ENCODE results near the gene LMAN1L.
A peak's percentile ranks its signal among the peaks of the same experiment; 100 is the strongest.

The LMAN1L gene

GRCh38 chr15:74836846-74837245 lies 24.2 kb downstream of the LMAN1L start:
- no peak overlapping the region for H2BK5ac ChIP-seq (ENCODE audit: low read length)
- H3K4me2 ChIP-seq (ENCODE audit: low read length) = no peak overlapping the region
- H3K4me3 ChIP-seq (ENCODE audit: low read length) = no peak overlapping the region
- H3K23ac ChIP-seq (ENCODE audit: low read length) = no peak overlapping the region
- no peaks in the 10 kb centered on the region for H3K27me3 ChIP-seq (ENCODE audit: insufficient read depth, low read length, poor library complexity)
- H3K4me1 ChIP-seq (ENCODE audit: control insufficient read depth, low read depth, low read length) = no peaks in the 10 kb centered on the region
- no peaks in the 10 kb centered on the region for H3K36me3 ChIP-seq (ENCODE audit: control insufficient read depth, insufficient read depth, low read length)
- no peak overlapping the region for H3K27ac ChIP-seq (ENCODE audit: low read depth, low read length)
- no peak overlapping the region for H2AK5ac ChIP-seq (ENCODE audit: low read length)
- H4K5ac ChIP-seq (ENCODE audit: low read length) = no peak overlapping the region
- no peaks in the 10 kb centered on the region for H3K79me1 ChIP-seq (ENCODE audit: low read length)
- no peak overlapping the region for H2BK15ac ChIP-seq (replicated peaks; ENCODE audit: low read depth)
- H3K4ac ChIP-seq (ENCODE audit: low read depth, low read length) = no peak overlapping the region
- H3K79me2 ChIP-seq (ENCODE audit: control insufficient read depth, insufficient read depth, low read length) = no peaks in the 10 kb centered on the region
- H2BK120ac ChIP-seq (ENCODE audit: low read depth, low read length) = no peak overlapping the region
- no peak overlapping the region for H3K56ac ChIP-seq (ENCODE audit: low read length)
- no peak overlapping the region for H3K18ac ChIP-seq (ENCODE audit: low read length)
- WGBS (ENCODE audit: extremely low coverage, insufficient coverage, low lambda C conversion rate) = no CpG with 5 or more reads among the region's 7 CpGs
- H3K9ac ChIP-seq (ENCODE audit: low read length) = no peak overlapping the region
- no peak overlapping the region for H4K8ac ChIP-seq (ENCODE audit: low read depth, low read length)
- no peak for DNase-seq

- no peaks in the 10 kb centered on the region for H3K79me1 ChIP-seq (ENCODE audit: low read length)
- no peak overlapping the region for H3K4me2 ChIP-seq (ENCODE audit: low read length)
- no peak overlapping the region for H3K4me3 ChIP-seq (ENCODE audit: low read length)
- no peaks in the 10 kb centered on the region for H3K79me2 ChIP-seq (ENCODE audit: control insufficient read depth, insufficient read depth, low read length)
- H2BK5ac ChIP-seq (ENCODE audit: low read length) = no peak overlapping the region
- no peak overlapping the region for H2BK15ac ChIP-seq (replicated peaks; ENCODE audit: low read depth)
- no peaks in the 10 kb centered on the region for H3K36me3 ChIP-seq (ENCODE audit: control insufficient read depth, insufficient read depth, low read length)
- H4K5ac ChIP-seq (ENCODE audit: low read length) = no peak overlapping the region
- no peak overlapping the region for H3K4ac ChIP-seq (ENCODE audit: low read depth, low read length)
- H3K18ac ChIP-seq (ENCODE audit: low read length) = no peak overlapping the region
- WGBS (ENCODE audit: extremely low coverage, insufficient coverage, low lambda C conversion rate) = no CpG with 5 or more reads among the region's 15 CpGs
- H3K9ac ChIP-seq (ENCODE audit: low read length) = no peak overlapping the region
- no peak overlapping the region for H3K56ac ChIP-seq (ENCODE audit: low read length)
- H3K27ac ChIP-seq (ENCODE audit: low read depth, low read length) = no peak overlapping the region
- no peak overlapping the region for H2AK5ac ChIP-seq (ENCODE audit: low read length)
- no peak overlapping the region for H4K8ac ChIP-seq (ENCODE audit: low read depth, low read length)
- H3K23ac ChIP-seq (ENCODE audit: low read length) = no peak overlapping the region
- H2BK120ac ChIP-seq (ENCODE audit: low read depth, low read length) = no peak overlapping the region
- H3K4me1 ChIP-seq (ENCODE audit: control insufficient read depth, low read depth, low read length) = peaks cover 3% of the 10 kb centered on the region
- H3K27me3 ChIP-seq (ENCODE audit: insufficient read depth, low read length, poor library complexity) = no peaks in the 10 kb centered on the region
- DNase-seq = no peak
Observed at GRCh38 chr15:74837482-74838136, 25.0 kb downstream of the LMAN1L start.

GRCh38 chr15:74838137-74838516 lies 25.5 kb downstream of the LMAN1L start:
- H3K36me3 ChIP-seq (ENCODE audit: control insufficient read depth, insufficient read depth, low read length) = no peaks in the 10 kb centered on the region
- DNase-seq = no peak
- no peak overlapping the region for H3K56ac ChIP-seq (ENCODE audit: low read length)
- H3K79me1 ChIP-seq (ENCODE audit: low read length) = no peaks in the 10 kb centered on the region
- WGBS (ENCODE audit: extremely low coverage, insufficient coverage, low lambda C conversion rate) = no CpG with 5 or more reads among the region's 10 CpGs
- H3K79me2 ChIP-seq (ENCODE audit: control insufficient read depth, insufficient read depth, low read length) = no peaks in the 10 kb centered on the region
- no peak overlapping the region for H3K4me2 ChIP-seq (ENCODE audit: low read length)
- H3K27ac ChIP-seq (ENCODE audit: low read depth, low read length) = no peak overlapping the region
- H2AK5ac ChIP-seq (ENCODE audit: low read length) = no peak overlapping the region
- H2BK120ac ChIP-seq (ENCODE audit: low read depth, low read length) = no peak overlapping the region
- H3K4me3 ChIP-seq (ENCODE audit: low read length) = no peak overlapping the region
- H3K4ac ChIP-seq (ENCODE audit: low read depth, low read length) = no peak overlapping the region
- no peak overlapping the region for H2BK5ac ChIP-seq (ENCODE audit: low read length)
- H3K23ac ChIP-seq (ENCODE audit: low read length) = no peak overlapping the region
- H4K5ac ChIP-seq (ENCODE audit: low read length) = no peak overlapping the region
- H2BK15ac ChIP-seq (replicated peaks; ENCODE audit: low read depth) = no peak overlapping the region
- H3K27me3 ChIP-seq (ENCODE audit: insufficient read depth, low read length, poor library complexity) = no peaks in the 10 kb centered on the region
- H3K18ac ChIP-seq (ENCODE audit: low read length) = no peak overlapping the region
- no peak overlapping the region for H3K9ac ChIP-seq (ENCODE audit: low read length)
- peaks cover 3% of the 10 kb centered on the region for H3K4me1 ChIP-seq (ENCODE audit: control insufficient read depth, low read depth, low read length)
- no peak overlapping the region for H4K8ac ChIP-seq (ENCODE audit: low read depth, low read length)

GRCh38 chr15:74838746-74839525 lies 26.3 kb downstream of the LMAN1L start:
- Histone ChIP-seq H4K5ac (ENCODE audit: low read length) (no peak overlapping the region), H2AK5ac (ENCODE audit: low read length) (no peak overlapping the region), H2BK5ac (ENCODE audit: low read length) (no peak overlapping the region), H3K56ac (ENCODE audit: low read length) (no peak overlapping the region), H2BK15ac (replicated peaks; ENCODE audit: low read depth) (no peak overlapping the region), H3K79me1 (ENCODE audit: low read length) (no peaks in the 10 kb centered on the region), H3K9ac (ENCODE audit: low read length) (no peak overlapping the region), H3K27ac (ENCODE audit: low read depth, low read length) (no peak overlapping the region), H3K18ac (ENCODE audit: low read length) (no peak overlapping the region), H3K79me2 (ENCODE audit: control insufficient read depth, insufficient read depth, low read length) (no peaks in the 10 kb centered on the region), H3K36me3 (ENCODE audit: control insufficient read depth, insufficient read depth, low read length) (no peaks in the 10 kb centered on the region), H3K4me2 (ENCODE audit: low read length) (no peak overlapping the region), H3K4me3 (ENCODE audit: low read length) (no peak overlapping the region), H2BK120ac (ENCODE audit: low read depth, low read length) (no peak overlapping the region), H3K4me1 (ENCODE audit: control insufficient read depth, low read depth, low read length) (peaks cover 3% of the 10 kb centered on the region), H4K8ac (ENCODE audit: low read depth, low read length) (no peak overlapping the region), H3K4ac (ENCODE audit: low read depth, low read length) (no peak overlapping the region), H3K27me3 (ENCODE audit: insufficient read depth, low read length, poor library complexity) (no peaks in the 10 kb centered on the region), H3K23ac (ENCODE audit: low read length) (no peak overlapping the region)
- no CpG with 5 or more reads among the region's 11 CpGs for WGBS (ENCODE audit: extremely low coverage, insufficient coverage, low lambda C conversion rate)
- no peak for DNase-seq

- Histone ChIP-seq H3K79me1 (ENCODE audit: low read length) (no peaks in the 10 kb centered on the region), H3K4me3 (ENCODE audit: low read length) (no peak overlapping the region), H3K79me2 (ENCODE audit: control insufficient read depth, insufficient read depth, low read length) (no peaks in the 10 kb centered on the region), H3K23ac (ENCODE audit: low read length) (no peak overlapping the region), H4K5ac (ENCODE audit: low read length) (no peak overlapping the region), H3K4me1 (ENCODE audit: control insufficient read depth, low read depth, low read length) (peaks cover 3% of the 10 kb centered on the region), H4K8ac (ENCODE audit: low read depth, low read length) (no peak overlapping the region), H3K4ac (ENCODE audit: low read depth, low read length) (no peak overlapping the region), H3K27ac (ENCODE audit: low read depth, low read length) (no peak overlapping the region), H2BK5ac (ENCODE audit: low read length) (no peak overlapping the region), H2BK120ac (ENCODE audit: low read depth, low read length) (no peak overlapping the region), H3K4me2 (ENCODE audit: low read length) (no peak overlapping the region), H3K56ac (ENCODE audit: low read length) (no peak overlapping the region), H3K9ac (ENCODE audit: low read length) (no peak overlapping the region), H3K36me3 (ENCODE audit: control insufficient read depth, insufficient read depth, low read length) (no peaks in the 10 kb centered on the region), H2BK15ac (replicated peaks; ENCODE audit: low read depth) (no peak overlapping the region), H3K18ac (ENCODE audit: low read length) (no peak overlapping the region), H3K27me3 (ENCODE audit: insufficient read depth, low read length, poor library complexity) (no peaks in the 10 kb centered on the region), H2AK5ac (ENCODE audit: low read length) (no peak overlapping the region)
- peak; percentile 75 for DNase-seq
- no CpG with 5 or more reads among the region's 31 CpGs for WGBS (ENCODE audit: extremely low coverage, insufficient coverage, low lambda C conversion rate)
Observed at GRCh38 chr15:74839526-74840395, 27.1 kb downstream of the LMAN1L start.
